GM19372 (cell line): ENCODE measurements around the gene PLEKHG2.
A peak's percentile ranks its signal among the peaks of the same experiment; 100 is the strongest.

Experiments used
- ATAC-seq: cut with Tn5 transposase; IDR thresholded peaks from one replicate; pipeline ENCODE4 v1.9.1; 2021; ENCODE audit warnings: mild to moderate bottlenecking, low read depth, moderate library complexity; ENCODE audit not compliant: unreplicated experiment

Gene PLEKHG2

DNA sequence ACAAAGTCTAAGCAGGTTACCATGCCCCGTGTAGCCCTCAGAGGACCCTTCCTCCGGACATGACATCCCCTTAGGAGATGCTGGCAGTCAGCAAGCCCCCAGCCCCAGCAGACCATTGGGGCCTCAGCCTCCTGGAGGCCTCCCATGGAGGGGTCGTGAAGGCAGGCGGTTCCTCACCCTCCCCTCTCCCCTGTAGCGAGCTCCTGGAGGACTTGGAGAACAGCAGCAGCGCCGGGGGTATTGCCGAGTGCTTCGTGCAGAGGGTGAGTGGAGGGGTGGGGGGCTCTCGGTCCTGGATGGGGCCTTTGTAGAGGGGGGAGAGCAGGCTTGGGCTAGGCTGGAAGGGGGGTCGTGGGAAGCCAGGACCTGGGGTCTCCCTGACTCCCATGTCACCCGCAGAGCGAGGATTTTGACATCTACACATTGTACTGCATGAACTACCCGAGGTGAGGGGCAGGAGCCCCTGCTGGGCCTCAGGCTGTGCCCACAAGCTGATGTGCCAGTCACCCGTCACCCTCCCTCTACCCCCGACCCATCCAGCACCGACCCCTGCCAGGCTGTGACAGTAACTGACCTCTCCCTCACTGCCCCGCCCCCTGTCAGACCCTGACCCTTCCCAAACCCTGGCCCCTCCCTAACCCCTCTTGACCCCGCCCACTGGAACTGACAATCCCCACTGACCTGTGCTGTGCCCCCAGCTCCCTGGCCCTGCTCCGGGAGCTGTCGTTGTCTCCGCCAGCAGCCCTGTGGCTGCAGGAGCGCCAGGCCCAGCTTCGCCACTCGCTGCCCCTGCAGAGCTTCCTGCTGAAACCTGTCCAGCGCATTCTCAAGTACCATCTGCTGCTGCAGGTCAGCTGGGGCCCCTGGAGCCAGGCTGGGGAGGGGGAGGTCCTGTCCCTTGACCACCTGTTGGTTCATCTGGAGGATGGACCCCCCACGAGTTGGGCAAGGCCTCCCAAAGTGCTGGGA lies 4.0 kb downstream of the PLEKHG2 start:
- no peak for ATAC-seq

DNA sequence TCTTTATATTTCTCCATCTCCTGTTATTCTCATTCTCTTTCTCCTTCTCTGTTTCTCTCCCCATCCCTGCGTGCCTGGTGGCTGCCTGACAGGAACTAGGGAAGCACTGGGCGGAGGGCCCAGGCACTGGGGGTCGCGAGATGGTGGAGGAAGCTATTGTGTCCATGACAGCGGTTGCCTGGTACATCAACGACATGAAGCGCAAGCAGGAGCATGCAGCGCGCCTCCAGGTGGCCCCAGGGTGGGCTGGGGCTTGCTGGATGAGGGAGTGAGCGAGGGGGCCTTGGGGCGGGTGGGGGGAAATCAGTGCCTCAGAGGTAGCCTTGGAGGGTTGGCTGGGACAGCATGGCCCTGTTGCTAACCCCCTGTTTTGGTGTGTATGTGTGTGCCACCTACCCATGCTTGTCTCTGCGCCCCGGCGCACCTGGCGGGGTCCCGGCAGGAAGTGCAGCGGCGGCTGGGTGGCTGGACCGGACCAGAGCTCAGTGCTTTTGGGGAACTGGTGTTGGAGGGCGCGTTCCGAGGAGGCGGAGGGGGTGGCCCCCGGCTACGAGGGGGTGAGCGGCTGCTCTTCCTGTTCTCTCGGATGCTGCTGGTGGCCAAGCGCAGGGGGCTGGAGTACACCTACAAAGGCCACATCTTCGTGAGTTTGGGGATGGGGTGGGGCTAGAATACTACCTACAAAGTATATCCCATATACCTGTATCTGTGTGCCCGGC lies 5.2 kb downstream of the PLEKHG2 start:
- no peak for ATAC-seq

DNA sequence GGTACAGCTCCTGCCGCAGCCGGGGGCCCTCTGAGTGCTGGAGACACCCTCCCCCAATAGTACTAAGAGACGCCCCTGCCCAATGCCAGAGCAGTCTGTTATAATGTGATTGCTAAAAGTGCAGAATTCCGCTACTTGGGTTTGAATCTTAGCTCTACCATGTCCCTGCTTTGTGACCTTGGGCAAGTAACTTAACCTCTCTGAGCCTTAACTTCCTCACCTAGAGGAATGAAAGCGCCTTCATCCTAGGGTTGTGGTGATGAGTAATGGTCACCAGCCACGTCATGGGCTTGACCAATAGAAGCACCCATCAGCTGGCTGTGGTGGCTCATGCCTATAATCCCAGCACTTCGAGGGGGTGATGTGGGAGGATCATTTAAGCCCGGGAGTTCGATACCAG lies 6.5 kb downstream of the PLEKHG2 start:
- ATAC-seq: no peak

DNA sequence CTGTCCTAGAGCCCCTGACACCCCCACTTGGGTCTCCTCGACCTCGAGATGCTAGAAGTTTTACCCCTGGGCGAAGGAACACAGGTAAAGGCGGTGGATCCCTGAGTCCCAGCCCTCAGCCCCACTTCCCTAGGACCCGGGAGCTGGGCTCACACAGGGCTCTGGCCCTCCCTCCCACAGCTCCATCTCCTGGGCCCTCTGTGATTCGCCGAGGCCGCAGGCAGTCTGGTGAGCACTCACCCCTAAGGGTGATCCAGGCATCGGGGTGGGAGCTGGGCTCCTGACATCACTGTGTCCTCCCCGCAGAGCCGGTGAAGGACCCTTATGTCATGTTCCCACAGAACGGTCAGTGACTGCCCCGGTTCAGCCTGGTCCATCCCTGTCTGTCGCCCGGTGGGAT lies 8.3 kb downstream of the PLEKHG2 start:
- ATAC-seq: no peak

DNA sequence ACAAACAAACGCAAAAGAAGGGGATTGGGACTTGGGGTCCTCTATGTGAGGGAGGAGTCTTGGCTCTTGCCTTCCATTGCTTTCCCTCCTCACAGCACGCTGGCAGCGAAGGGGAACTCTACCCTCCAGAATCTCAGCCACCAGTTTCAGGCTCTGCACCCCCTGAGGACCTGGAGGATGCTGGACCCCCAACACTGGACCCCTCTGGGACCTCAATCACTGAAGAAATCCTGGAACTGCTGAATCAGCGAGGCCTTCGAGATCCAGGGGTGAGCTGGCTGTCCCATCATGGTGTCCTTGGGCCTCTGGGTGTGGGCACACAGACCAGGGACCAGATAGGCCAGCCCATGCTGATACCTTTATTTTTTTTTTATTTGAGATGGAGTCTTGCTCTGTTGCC lies 9.6 kb downstream of the PLEKHG2 start:
- ATAC-seq: no peak

DNA sequence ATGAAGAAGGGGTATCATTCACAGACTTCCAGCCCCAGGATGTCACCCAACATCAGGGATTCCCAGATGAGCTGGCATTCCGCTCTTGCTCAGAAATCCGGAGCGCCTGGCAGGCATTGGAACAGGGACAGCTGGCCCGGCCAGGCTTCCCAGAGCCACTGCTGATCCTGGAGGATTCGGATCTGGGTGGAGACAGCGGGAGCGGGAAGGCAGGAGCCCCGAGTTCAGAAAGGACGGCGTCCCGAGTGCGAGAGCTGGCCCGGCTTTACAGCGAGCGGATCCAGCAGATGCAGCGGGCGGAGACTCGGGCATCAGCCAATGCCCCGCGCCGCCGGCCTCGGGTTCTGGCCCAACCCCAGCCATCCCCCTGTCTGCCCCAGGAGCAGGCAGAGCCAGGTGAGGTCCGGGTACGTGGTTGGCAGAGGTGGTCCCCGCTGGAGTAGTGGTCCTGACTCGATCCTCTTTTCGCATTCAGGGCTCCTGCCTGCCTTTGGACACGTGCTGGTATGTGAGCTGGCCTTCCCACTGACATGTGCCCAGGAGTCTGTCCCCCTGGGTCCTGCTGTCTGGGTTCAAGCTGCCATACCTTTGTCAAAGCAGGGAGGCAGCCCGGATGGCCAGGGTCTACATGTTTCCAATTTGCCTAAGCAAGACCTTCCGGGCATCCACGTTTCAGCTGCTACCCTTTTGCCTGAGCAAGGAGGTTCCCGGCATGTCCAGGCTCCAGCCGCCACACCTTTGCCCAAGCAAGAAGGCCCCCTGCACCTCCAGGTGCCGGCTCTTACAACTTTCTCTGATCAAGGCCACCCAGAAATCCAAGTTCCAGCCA lies 11.0 kb downstream of the PLEKHG2 start:
- no peak for ATAC-seq

DNA sequence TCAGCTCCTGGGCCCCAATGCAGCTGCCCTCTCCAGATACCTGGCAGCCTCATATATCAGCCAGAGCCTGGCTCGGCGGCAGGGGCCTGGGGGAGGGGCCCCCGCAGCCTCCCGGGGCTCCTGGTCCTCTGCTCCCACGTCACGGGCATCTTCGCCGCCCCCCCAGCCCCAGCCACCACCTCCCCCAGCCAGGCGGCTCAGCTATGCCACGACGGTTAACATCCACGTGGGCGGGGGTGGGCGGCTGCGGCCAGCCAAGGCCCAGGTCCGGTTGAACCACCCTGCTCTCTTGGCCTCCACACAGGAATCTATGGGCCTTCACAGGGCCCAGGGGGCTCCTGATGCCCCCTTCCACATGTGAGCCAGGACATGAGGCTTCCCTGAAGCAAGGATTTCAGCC lies 12.5 kb downstream of the PLEKHG2 start:
- ATAC-seq: no peak

DNA sequence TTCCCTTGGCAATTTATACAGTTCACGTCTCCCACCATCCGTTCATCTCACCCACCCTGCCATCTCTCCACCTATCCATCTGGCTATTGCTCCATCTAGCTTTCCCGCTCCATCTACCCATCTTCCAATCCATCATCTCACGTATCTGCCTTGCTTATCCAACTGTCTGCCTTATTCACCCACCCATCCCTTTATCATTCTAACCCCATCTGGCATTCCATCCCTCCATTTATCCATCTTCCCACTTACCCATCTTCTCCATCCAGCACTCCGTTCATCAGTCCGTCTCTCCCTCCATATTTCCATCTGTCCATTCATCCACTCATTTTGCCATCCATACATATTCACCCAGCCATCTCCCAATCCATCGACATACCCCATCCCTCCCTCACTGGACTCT lies 13.3 kb downstream of the PLEKHG2 start:
- no peak for ATAC-seq

DNA sequence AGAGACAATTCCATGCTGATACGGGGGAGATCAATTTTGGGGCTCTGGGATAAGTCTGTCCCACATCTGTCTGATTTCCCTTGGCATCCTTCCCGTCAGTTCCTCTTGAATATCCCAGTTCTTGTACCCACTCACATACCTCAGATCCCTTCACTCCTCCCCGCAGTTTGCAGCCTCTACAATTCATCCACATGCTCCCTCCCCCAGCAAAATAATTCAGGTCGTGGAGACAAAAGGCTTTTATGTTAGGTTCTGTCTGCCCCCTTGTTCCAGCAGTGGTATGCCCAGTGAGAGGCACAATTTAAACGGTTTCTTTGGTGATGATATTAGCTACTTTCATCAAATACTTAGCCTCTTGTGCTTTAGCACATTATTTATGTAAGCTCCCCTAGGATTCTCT lies 13.7 kb downstream of the PLEKHG2 start:
- no peak for ATAC-seq

DNA sequence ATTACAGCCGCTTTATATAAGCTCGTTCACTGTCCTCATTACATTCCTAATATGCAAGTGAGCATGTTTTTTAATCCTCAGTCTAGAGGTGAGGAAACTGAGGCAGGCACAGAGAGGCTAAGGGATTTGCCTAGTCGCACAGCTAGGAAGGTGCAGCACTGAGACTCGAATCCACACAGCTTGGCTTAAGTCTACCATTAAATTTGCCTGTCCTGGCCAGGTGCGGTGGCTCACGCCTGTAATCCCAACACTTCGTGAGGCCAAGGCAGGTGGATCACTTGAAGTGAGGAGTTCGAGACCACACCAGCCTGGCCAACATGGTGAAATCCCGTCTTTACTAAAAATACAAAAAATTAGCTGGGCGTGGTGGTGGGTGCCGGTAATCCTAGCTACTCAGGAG lies 15.2 kb downstream of the PLEKHG2 start:
- no peak for ATAC-seq

DNA sequence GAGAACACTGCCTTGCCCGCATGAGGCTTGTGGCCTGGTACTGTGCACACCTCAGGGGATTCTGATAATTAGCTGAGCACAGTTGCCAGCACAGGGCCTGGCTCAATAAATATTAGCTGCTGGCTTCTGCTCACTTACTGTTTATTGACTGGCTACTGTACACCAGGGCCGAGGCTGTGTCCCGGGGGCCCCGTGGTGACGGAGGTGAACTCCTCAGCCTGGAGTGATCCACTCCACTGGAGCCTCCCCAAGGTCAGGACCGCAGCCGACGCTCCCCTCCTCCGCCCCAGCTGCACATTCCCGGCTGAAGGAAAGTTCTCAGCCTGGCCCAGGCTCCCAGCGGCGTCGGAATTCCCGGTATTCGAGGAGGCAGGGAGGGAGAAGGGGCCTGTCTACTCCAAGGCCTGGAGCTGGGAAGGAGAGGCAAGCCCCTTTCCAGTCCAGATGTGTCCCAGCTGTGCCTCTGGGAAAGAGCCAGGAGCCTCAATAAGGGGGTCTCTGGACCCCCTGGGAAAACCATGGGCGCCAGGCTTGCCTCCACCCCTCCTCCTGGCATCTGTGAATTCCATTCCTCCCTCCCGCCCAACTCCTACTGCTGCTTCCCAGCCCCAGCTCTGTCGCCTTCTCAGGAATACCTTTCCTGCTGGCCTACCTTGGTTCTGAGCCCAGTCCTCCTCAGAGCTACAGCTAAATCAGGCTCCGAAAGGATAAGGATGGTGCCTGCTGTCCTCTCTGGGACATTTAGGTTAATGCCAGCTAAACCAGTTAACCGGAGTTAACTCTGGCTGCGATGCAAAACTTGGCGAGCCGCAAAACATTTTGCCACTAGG lies 16.0 kb downstream of the PLEKHG2 start:
- ATAC-seq: no peak

DNA sequence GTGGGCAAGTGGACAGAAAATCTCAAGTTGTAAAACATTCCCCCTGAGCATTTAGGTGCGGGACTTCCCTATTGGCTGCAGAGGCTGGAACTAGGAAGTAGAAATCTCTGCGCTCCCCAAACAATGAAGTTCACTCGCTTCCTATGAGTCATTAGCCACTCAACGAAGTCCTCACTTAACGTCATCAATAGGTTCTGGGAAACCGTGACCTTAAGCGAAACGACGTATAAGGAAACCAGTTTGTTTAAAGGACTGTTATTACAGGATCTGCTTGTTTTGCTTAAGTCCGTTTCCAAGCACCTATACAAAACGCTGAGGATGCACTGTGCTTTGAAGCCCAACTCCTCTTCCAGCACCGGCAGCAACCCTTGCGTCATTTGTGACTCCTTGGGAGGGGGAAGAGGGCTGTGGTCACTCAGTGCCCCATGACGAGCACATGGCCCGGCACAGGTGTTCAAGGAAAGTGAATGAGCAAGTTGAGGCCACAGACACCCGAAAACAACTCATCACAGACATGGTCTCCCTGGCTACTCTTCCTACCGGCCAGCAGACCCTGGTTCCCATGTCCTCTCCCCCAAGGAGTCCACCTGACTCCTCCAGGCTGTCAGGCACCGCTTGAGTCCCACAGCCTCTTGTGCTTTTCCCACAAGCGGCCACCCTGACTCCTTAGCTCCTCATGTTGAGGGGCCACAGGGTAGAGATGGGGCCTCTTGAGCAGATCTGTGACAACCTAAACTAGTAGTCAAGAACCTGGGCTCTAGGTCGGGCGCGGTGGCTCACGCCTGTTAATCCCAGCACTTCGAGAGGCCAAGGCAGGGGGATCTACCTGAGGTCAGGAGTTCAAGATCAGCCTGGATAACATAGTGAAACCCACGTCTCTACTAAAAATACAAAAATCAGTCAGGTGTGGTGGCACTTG lies 18.5 kb downstream of the PLEKHG2 start:
- no peak for ATAC-seq

DNA sequence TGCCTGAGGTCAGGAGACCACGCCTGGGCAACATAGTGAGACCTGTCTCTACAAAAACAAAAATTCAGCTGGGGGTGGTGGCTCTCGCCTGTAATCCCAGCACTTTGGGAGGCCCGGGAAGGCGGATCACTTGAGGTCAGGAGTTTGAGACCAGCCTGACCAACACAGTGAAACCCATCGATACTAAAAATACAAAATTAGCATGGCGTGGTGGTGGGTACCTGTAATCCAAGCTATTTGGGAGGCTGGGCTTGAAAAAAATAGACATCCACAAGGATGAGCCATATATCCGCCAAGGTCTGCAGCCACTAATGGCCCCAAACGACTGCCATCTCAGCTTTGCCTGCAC lies 20.2 kb downstream of the PLEKHG2 start:
- ATAC-seq: no peak

DNA sequence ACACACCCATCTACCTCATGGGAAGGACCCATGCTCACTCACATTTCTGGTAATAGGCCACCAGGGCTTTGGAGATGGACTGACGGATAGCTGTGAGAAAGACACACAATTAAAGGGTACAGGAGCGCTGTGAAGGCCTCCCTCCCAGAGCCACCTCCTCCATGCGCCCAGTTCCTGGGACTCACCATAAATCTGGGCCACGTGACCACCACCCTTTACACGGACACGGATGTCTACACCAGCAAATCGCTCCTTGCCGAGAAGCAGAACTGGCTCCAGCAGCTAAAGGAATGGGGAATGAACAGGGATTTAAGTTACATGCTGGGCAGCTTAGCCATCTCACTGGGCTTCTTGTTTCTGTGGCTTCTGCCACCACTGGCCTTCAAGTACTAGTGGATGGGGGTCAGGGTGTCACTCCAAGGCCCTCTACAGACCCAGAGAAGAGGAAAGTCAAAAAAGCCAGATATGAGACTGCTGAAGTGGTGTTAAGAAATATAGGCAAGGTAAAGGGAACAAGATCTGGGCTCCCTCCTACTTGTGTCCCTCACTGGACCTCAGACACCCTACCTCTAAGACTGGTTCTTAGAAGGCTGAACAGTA lies 21.1 kb downstream of the PLEKHG2 start:
- no peak for ATAC-seq

DNA sequence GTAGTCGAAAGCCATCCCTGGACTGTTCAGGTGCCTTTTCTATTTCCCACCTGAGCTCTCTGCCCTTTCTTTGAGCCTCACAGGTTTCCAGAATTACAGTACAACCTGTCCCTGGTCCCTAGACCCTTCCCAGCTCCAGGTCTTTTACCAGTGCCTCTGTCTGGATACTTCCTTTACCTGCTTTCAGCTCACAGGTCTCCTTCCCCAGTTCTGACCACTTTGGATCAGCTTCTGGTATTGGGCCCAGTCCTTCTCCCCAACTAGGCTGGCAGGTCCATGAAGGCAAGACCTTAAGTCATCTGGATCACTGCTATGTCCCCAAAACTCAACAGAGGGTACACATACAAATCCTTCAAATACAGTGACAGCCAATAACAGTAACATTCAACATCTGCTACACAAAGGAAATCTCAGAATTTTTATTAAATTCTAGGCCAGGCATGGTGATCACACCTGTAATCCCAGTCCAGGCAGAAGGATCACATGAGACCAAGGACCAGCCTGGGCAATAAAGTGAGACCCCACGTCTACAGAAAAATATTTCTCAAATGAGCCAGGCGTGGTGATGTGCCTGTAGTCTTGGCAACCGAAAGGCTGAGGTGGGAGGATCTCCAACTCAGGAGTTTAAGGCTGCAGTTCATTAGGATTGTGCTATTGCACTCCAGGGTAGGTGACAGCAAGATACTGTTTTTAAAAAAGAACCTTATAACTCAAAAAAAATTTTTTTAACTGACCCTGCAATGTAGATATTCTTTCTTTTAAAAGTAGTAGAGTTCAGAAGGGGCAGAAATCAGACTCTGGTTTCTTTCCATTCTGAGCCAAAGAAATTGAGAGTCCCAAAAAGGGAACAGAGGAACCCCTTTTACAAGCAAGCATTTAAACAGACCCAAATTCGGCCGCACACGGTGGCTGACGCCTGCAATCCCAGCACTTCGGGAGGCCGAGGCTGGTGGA lies 21.9 kb downstream of the PLEKHG2 start:
- ATAC-seq: no peak

DNA sequence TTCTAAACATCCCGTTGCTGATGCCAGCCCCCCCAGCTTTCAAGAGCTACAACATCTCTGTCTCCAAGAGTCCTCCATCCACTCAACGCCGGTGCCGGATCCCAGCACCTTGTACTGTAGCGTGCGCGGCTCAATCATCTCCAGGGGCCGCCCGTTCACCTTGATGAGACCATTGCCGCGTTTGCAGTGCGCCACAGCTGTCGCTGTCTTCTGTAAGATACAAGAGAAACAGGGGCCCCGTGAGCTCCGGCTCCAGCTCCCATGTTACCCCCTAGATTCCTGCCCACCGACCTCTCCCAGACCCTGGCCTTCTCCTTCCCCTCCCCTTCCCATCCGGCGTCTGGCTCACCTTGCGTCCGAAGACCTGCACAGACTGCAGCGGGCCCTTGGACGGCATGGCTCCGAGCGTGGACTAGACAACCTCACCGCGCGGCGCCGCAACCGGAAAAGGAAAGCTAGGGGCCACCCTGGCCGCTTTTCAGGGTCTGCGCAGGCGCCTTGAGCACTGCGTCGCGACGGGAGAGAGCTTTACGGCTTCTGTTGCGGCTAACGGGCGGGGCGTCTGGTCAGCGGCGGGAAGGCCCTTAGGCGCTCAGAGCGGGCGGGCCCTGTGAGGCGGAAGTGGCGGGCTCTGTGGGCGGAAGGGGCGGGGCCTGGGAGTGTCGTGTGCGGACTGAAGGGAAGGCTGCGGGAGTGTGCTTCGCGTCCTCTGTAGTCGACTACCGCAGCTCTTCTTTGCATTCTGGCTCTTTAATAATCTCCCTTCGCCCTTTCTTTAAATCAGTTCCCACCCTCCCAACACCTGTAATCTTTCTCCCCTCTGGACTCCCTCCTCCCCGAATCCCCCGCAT lies 23.3 kb downstream of the PLEKHG2 start, which contains the start of gene RPS16:
RPS16 (minus strand) TSS at position 451 of the 851 bp plus-strand sequence; CDS start at position 397, 54 bp downstream.
- peak; percentile 84 for ATAC-seq

DNA sequence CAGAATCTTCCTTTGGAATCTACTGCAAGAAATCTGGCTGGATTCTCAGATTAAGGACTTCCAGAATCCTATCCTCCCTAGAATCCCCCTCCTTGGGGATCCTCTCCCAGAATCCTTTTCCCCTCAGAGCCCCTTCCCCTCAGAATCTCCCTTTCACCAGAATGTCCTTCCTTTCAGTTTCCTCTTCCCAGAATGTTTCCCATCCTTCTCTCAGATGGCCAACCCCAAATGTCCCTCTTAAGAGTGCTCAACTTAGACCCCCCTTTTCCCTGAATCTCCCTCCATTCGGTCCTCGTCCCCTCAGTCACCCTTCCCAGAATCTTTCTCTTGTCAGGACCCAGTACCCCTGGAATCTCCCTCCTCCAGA lies 23.9 kb downstream of the PLEKHG2 start:
- no peak for ATAC-seq
